Stimulated activated CD4-positive, alpha-beta T cell treated with anti-CD3 and anti-CD28 coated beads, Interleukin-2, amount 100 ng/mL, for 4 hours (primary cell): ENCODE data around the gene SCYL2.

ENCODE experiments used
- DNase-seq: peaks from one replicate; pipeline ENCODE4 v3.0.0-alpha.2; 2020; ENCODE audit warnings: low read depth

SCYL2 gene

GRCh38 chr12:100376161-100376560 is 109.2 kb downstream of the SCYL2 start:
- DNase-seq = no peak

- DNase-seq = no peak
These were observed 114.4 kb downstream of the SCYL2 start for GRCh38 chr12:100381379-100381778.

- DNase-seq = no peak
These were observed 115.4 kb downstream of the SCYL2 start for GRCh38 chr12:100382338-100382737.

- no peak for DNase-seq
These were observed 116.9 kb downstream of the SCYL2 start for GRCh38 chr12:100383586-100384558.

GRCh38 chr12:100384559-100384935 is 117.6 kb downstream of the SCYL2 start:
- DNase-seq = no peak

- no peak for DNase-seq
These were observed 121.4 kb downstream of the SCYL2 start for GRCh38 chr12:100388382-100388781.
